ENCODE data around the gene HOXB1.

The HOXB1 gene

GRCh38 chr17:48553190-48553547, 22.4 kb upstream of the HOXB1 start:
- no peak for DNase-seq

- DNase-seq = no peak
These were observed 21.8 kb upstream of the HOXB1 start for GRCh38 chr17:48552466-48553189.

- DNase-seq = no peak
These were observed 21.0 kb upstream of the HOXB1 start for GRCh38 chr17:48551596-48552465.

GRCh38 chr17:48551214-48551555, 20.4 kb upstream of the HOXB1 start:
- no peak for DNase-seq

GRCh38 chr17:48550502-48551213, 19.8 kb upstream of the HOXB1 start:
- DNase-seq = no peak

GRCh38 chr17:48549914-48550501, 19.2 kb upstream of the HOXB1 start:
- DNase-seq = no peak

GRCh38 chr17:48549281-48549630, 18.4 kb upstream of the HOXB1 start:
- no peak for DNase-seq

GRCh38 chr17:48548523-48549280, 17.9 kb upstream of the HOXB1 start:
- DNase-seq = no peak

- peak; percentile 56 for DNase-seq
These were observed 17.2 kb upstream of the HOXB1 start for GRCh38 chr17:48547808-48548522.

- peak; percentile 36 for DNase-seq
These were observed 16.4 kb upstream of the HOXB1 start for GRCh38 chr17:48546924-48547807.

GRCh38 chr17:48546137-48546923, 15.5 kb upstream of the HOXB1 start:
- no peak for DNase-seq

- no peak for DNase-seq
These were observed 14.7 kb upstream of the HOXB1 start for GRCh38 chr17:48545539-48545938.

- no peak for DNase-seq
These were observed 14.2 kb upstream of the HOXB1 start, which contains the start of gene HOXB2 for GRCh38 chr17:48545022-48545375. TSS of gene HOXB2 (minus strand) at chr17:48545109. CDS start at chr17:48544911, 198 bp downstream.

- DNase-seq = peak; percentile 56
These were observed 13.7 kb upstream of the HOXB1 start for GRCh38 chr17:48544349-48545021.

- no peak for DNase-seq
These were observed 13.1 kb upstream of the HOXB1 start for GRCh38 chr17:48543854-48544348.

- DNase-seq = peak; percentile 76
These were observed 12.5 kb upstream of the HOXB1 start for GRCh38 chr17:48543107-48543853.

GRCh38 chr17:48542698-48543106, 11.9 kb upstream of the HOXB1 start:
- no peak for DNase-seq

GRCh38 chr17:48542114-48542656, 11.4 kb upstream of the HOXB1 start:
- DNase-seq = peak; percentile 49

All from activated CD4-positive, alpha-beta T cell treated with anti-CD3 and anti-CD28 coated beads, Interleukin-10, Interleukin-2, amounts not matched to agents 100 ng/mL and 50 ng/mL, durations not matched to agents 16 hours and 8 hours (primary cell).